H1 (cell line): ENCODE measurements around the gene RGS16. TPM values are rescaled to one million over a fixed set of nuclear protein-coding genes. Genes with fewer than 3 reads are reported as not detected.

Source experiments
- CTCF ChIP-seq, 3 experiments: IDR thresholded peaks; 1 replicate in 2 of 3; 2 replicates in 1 of 3; pipeline versions ENCODE4 v1.5.1 to v1.6.1; 2011; ENCODE audit warnings: low read length in 3 of 3, mild to moderate bottlenecking in 3 of 3, inconsistent platforms in 2 of 3, low read depth in 1 of 3, moderate library complexity in 1 of 3; ENCODE audit not compliant: insufficient read depth in 1 of 3; ENCODE audit errors: control extremely low read depth in 1 of 3
- EGR1 ChIP-seq: IDR thresholded peaks from 2 replicates; pipeline ENCODE4 v1.6.1; 2011; ENCODE audit warnings: low read depth, low read length, borderline replicate concordance
- EP300 ChIP-seq, 2 experiments: IDR thresholded peaks; 1 replicate in 1 of 2; 2 replicates in 1 of 2; pipeline ENCODE4 v1.6.1; 2011 to 2012; ENCODE audit warnings: low read depth in 2 of 2, low read length in 2 of 2, mild to moderate bottlenecking in 2 of 2, borderline replicate concordance in 1 of 2, inconsistent platforms in 1 of 2, moderate library complexity in 1 of 2
- SIN3A ChIP-seq, 2 experiments: IDR thresholded peaks in 1 of 2; conservative IDR thresholded peaks in 1 of 2; 2 replicates each; pipeline ENCODE4 v1.6.1; 2011 to 2012; ENCODE audit warnings: low read length in 2 of 2, improper control_type of control experiment in 1 of 2, low read depth in 1 of 2, mild to moderate bottlenecking in 1 of 2
- SP4 ChIP-seq: IDR thresholded peaks from 2 replicates; pipeline ENCODE4 v1.6.1; 2012; ENCODE audit warnings: low read length, inconsistent platforms
- polyA plus RNA-seq, 7 experiments: library from polyadenylated mRNA; depleted of rRNA in 3 of 7; stranded (reverse) in 5 of 7; unstranded in 2 of 7; fragments of >200 nt in 5 of 7; fragments of 200-250 nt in 2 of 7; gene quantifications; 1 replicate in 5 of 7; 2 replicates in 1 of 7; 4 replicates in 1 of 7; pipeline versions ENCODE4 v1.2.1 to v1.2.3, GENCODE V29; 2011 to 2013; ENCODE audit warnings: missing spikeins in 2 of 7, mixed read lengths in 2 of 7
- total RNA-seq: library from RNA; stranded (reverse); fragmentation: NEBNext Ultra II Directional; extraction: Animal tissue kit (Norgen Biotek cat#: 25700); gene quantifications from 2 replicates; pipeline ENCODE4 v1.2.1, GENCODE V29; 2021

RGS16 gene
- total and polyA plus RNA-seq, 2 of the 8 experiments (the other 6 are each of a cell fraction or from before 2014, with no cell fraction given) = 5.7 to 9.8 TPM

- no peak for TF ChIP-seq SIN3A (conservative IDR thresholded peaks at IDR 0.05 in 1 of 2, IDR thresholded peaks at IDR 0.05 in 1 of 2; ENCODE audit: low read depth in 1 of 2, low read length in 2 of 2)
- TF ChIP-seq EGR1 = no peak
- no peak for TF ChIP-seq SP4
- TF ChIP-seq CTCF (IDR thresholded peaks at IDR 0.05; ENCODE audit: control extremely low read depth in 1 of 3, insufficient read depth in 1 of 3, low read depth in 1 of 3, low read length in 3 of 3) = no peak
- TF ChIP-seq EP300 (IDR thresholded peaks at IDR 0.05; ENCODE audit: borderline replicate concordance in 1 of 2, low read depth in 2 of 2, low read length in 2 of 2) = no peak
Observed at GRCh38 chr1:182635871-182636270, 31.7 kb upstream of the RGS16 start (continued).
